ENCODE measurements around the gene BEND4. TPM values are rescaled to one million over a fixed set of nuclear protein-coding genes. Genes with fewer than 3 reads are reported as not detected.
"Not testable (repeated sequence)": the region's sequence is repeated elsewhere in the genome, so short reads cannot be mapped to it uniquely, and the experiment has no call there.

Gene BEND4
- under 1 TPM; 0.26 to 0.73 (median 0.50) TPM for total RNA-seq
- total RNA-seq (2013) = 0.20 TPM
- 0.14 to 3.4 (median 1.9) reads per million in 29 experiments for total RNA-seq

DNA sequence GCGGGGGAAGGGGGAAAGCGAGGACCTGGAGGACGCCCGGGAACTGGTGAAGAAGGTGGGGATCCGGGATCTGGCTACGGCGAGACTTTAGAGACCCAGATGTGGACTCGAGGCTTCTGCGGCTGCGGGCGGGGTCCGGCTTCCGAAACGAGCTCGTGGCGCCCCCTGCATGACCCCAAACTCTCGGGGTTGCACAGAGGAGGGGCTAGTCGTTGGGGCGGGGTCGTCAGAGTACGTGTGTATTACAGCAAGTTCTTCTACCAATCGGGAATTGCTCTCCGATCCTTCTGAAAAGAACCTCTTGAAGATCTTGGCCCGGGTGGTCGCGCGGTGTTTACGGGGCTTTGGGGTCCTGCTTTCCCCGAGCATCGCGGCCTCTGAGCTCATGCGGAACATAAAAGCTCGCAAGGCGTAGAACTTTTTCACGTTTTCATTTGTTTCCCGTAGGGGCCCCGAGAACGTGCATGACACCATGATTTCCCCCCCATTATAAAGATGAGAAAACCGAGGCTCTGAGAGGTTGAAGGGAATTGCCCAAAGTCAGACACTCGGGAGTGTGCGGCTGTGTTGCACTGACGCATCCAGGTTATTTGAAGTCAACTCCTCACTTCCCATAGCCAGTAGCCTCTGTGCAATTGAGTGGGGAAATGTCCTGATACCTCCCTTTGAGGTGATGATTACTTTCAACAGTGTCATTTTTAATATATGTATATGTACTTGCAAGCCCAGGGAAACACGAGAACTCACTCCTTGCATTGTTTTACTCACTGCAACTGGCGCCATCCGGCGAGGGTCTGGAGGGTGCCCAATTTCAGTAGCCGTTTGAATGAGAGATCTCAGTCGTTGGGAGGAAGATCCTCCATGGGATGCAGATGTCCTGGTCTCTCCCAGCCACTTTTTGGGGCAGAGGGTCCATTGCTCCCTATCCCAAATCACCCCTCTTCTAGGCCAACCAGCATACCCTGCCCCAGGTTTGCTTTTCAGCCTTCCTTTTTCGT is at the start of gene BEND4:
BEND4 (minus strand) TSS at position 149 of the 998 bp plus-strand sequence. CDS start 512 bp downstream, outside the sequence.
- peaks cover 15 to 32% (median 18%) of the 10 kb centered on the region in 3 donors for H3K4me1 Mint-ChIP-seq
- peaks cover 2 to 30% of the 10 kb centered on the region in 2 experiments for H3K27me3 ChIP-seq (replicated peaks in 1 of 2; ENCODE audit: control insufficient read depth in 2 of 2, extremely low read depth in 1 of 2, insufficient read depth in 2 of 2, low read length in 1 of 2)
- H3K27ac Mint-ChIP-seq = no peak within 1 kb of the TSS
- H3K9me3 Mint-ChIP-seq = no peaks in the 10 kb centered on the region
- H3K36me3 Mint-ChIP-seq = no peaks in the 10 kb centered on the region
- H3K4me3 ChIP-seq (ENCODE audit: control insufficient read depth in 1 of 2, extremely low read depth in 1 of 2, low read length in 1 of 2) = peak within 1 kb of the TSS; percentile 16 to 78
- peak within 1 kb of the TSS; percentile 71 to 88 (median 71) for H3K4me3 Mint-ChIP-seq
- peak in 6 of 35 experiments; percentile 5 to 14 (median 7) for DNase-seq
- WGBS (ENCODE audit: insufficient coverage) = 6% methylated on average over 36 of the region's 49 CpGs
- no peaks in the 10 kb centered on the region for H3K36me3 ChIP-seq (ENCODE audit: control insufficient read depth in 2 of 2, extremely low read depth in 1 of 2, insufficient read depth in 1 of 2, low read length in 1 of 2)
- H3K9me3 ChIP-seq = no peaks in the 10 kb centered on the region
- POLR2A ChIA-PET = no interaction called here
- H3K27me3 Mint-ChIP-seq = peaks cover 45 to 58% of the 10 kb centered on the region in 2 donors
- ATAC-seq (replicated peaks in 1 of 4) = peak in 2 of 4 experiments; percentile 23 to 24
- H3K4me1 ChIP-seq (ENCODE audit: control insufficient read depth in 1 of 2, extremely low read depth in 1 of 2, insufficient read depth in 2 of 2, low read length in 2 of 2) = peaks cover 0 to 12% of the 10 kb centered on the region in 2 experiments
- CTCF ChIA-PET = no interaction called here
- H3K27ac ChIP-seq (ENCODE audit: low read length) = no peak within 1 kb of the TSS

DNA sequence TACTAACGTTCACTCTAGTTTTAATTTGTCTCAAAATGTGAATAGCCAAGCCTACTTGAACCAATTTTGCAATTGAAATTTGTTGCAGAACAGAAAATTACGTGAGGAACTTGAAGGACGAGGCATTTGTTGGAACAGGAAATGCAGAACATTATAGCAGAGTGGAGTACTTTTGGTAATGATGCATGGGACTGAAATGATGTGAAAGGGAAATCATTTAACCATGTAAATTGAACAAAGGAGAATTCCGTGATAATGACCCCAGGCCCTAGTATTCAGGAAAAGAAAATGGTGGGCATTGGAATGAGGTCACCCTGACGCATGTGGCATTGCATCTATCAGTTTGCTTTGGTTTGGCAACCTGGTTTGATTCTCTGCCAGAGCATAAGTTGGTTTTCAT is 44.9 kb upstream of the BEND4 start:
- Histone ChIP-seq H3K27me3 (replicated peaks in 1 of 2; ENCODE audit: control insufficient read depth in 2 of 2, extremely low read depth in 1 of 2, insufficient read depth in 2 of 2, low read length in 1 of 2) (peaks cover 0 to 2% of the 10 kb centered on the region in 2 experiments), H3K4me1 (ENCODE audit: control insufficient read depth in 1 of 2, extremely low read depth in 1 of 2, insufficient read depth in 2 of 2, low read length in 2 of 2) (no peaks in the 10 kb centered on the region), H3K27ac (ENCODE audit: low read length) (no peak overlapping the region), H3K4me3 (ENCODE audit: control insufficient read depth in 1 of 2, extremely low read depth in 1 of 2, low read length in 1 of 2) (no peak overlapping the region), H3K36me3 (ENCODE audit: control insufficient read depth in 2 of 2, extremely low read depth in 1 of 2, insufficient read depth in 1 of 2, low read length in 1 of 2) (no peaks in the 10 kb centered on the region), H3K9me3 (no peaks in the 10 kb centered on the region)
- ChIA-PET CTCF (no interaction called here), POLR2A (no interaction called here)
- no peaks in the 10 kb centered on the region for H3K36me3 Mint-ChIP-seq
- ATAC-seq (replicated peaks in 1 of 4) = no peak
- H3K9me3 Mint-ChIP-seq = peaks cover 0 to 4% (median 0%) of the 10 kb centered on the region in 3 donors
- no peak for DNase-seq
- no peak overlapping the region for H3K27ac Mint-ChIP-seq
- H3K4me1 Mint-ChIP-seq = no peaks in the 10 kb centered on the region
- no peaks in the 10 kb centered on the region for H3K27me3 Mint-ChIP-seq
- no peak overlapping the region for H3K4me3 Mint-ChIP-seq
- WGBS (ENCODE audit: insufficient coverage) = 84% methylated on average over 4 of the region's 5 CpGs

DNA sequence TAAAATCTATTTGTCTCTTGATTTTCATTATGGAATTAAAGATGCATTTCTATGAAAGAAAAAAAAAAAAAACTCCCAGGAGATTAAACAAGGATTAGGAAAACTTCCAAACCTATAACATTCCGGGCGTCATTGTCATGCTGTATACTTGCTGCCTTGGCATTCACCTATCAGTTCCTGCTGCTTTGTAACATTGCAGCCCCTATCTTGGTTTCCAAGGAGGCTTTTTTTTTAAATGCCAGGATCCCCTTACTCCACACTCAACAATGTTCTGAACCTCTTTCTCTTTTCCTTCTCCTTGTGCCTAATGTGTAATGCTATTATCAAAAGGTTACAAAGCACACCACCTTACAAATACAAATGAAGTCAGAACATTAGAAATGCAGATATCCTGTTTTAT is 20.5 kb upstream of the BEND4 start:
- peaks cover 0 to 5% of the 10 kb centered on the region in 2 experiments for H3K27me3 ChIP-seq (replicated peaks in 1 of 2; ENCODE audit: control insufficient read depth in 2 of 2, extremely low read depth in 1 of 2, insufficient read depth in 2 of 2, low read length in 1 of 2)
- ChIA-PET CTCF (no interaction called here), POLR2A (no interaction called here)
- H3K27ac ChIP-seq (ENCODE audit: low read length) = no peak overlapping the region
- ATAC-seq (replicated peaks in 1 of 4) = no peak
- H3K4me3 ChIP-seq (ENCODE audit: control insufficient read depth in 1 of 2, extremely low read depth in 1 of 2, low read length in 1 of 2) = no peak overlapping the region
- 60% methylated on average over 2 of the region's 2 CpGs for WGBS (ENCODE audit: insufficient coverage)
- H3K9me3 ChIP-seq = no peaks in the 10 kb centered on the region
- Mint-ChIP-seq H3K36me3 (no peaks in the 10 kb centered on the region), H3K4me3 (no peak overlapping the region), H3K9me3 (peaks cover 0 to 4% (median 2%) of the 10 kb centered on the region in 3 donors), H3K27me3 (peaks cover 3 to 4% of the 10 kb centered on the region in 2 donors), H3K27ac (no peak overlapping the region), H3K4me1 (no peaks in the 10 kb centered on the region)
- H3K36me3 ChIP-seq (ENCODE audit: control insufficient read depth in 2 of 2, extremely low read depth in 1 of 2, insufficient read depth in 1 of 2, low read length in 1 of 2) = no peaks in the 10 kb centered on the region
- no peak for DNase-seq
- H3K4me1 ChIP-seq (ENCODE audit: control insufficient read depth in 1 of 2, extremely low read depth in 1 of 2, insufficient read depth in 2 of 2, low read length in 2 of 2) = no peaks in the 10 kb centered on the region

- Histone ChIP-seq H3K4me1 (ENCODE audit: control insufficient read depth in 1 of 2, extremely low read depth in 1 of 2, insufficient read depth in 2 of 2, low read length in 2 of 2) (no peaks in the 10 kb centered on the region), H3K27ac (ENCODE audit: low read length) (no peak overlapping the region), H3K9me3 (no peaks in the 10 kb centered on the region), H3K27me3 (replicated peaks in 1 of 2; ENCODE audit: control insufficient read depth in 2 of 2, extremely low read depth in 1 of 2, insufficient read depth in 2 of 2, low read length in 1 of 2) (peaks cover 0 to 5% of the 10 kb centered on the region in 2 experiments), H3K4me3 (ENCODE audit: control insufficient read depth in 1 of 2, extremely low read depth in 1 of 2, low read length in 1 of 2) (no peak overlapping the region), H3K36me3 (ENCODE audit: control insufficient read depth in 2 of 2, extremely low read depth in 1 of 2, insufficient read depth in 1 of 2, low read length in 1 of 2) (no peaks in the 10 kb centered on the region)
- H3K9me3 Mint-ChIP-seq = no peaks in the 10 kb centered on the region
- 94% methylated on average over 4 of the region's 5 CpGs for WGBS (ENCODE audit: insufficient coverage)
- ATAC-seq (replicated peaks in 1 of 4) (no peak), DNase-seq (no peak)
- ChIA-PET CTCF (no interaction called here), POLR2A (no interaction called here)
- no peak overlapping the region for H3K27ac Mint-ChIP-seq
- H3K4me3 Mint-ChIP-seq = no peak overlapping the region
- no peaks in the 10 kb centered on the region for H3K36me3 Mint-ChIP-seq
- H3K27me3 Mint-ChIP-seq = peaks cover 4 to 5% of the 10 kb centered on the region in 2 donors
- no peaks in the 10 kb centered on the region for H3K4me1 Mint-ChIP-seq
These were observed 19.8 kb upstream of the BEND4 start for GRCh38 chr4:42172128-42172790.

DNA sequence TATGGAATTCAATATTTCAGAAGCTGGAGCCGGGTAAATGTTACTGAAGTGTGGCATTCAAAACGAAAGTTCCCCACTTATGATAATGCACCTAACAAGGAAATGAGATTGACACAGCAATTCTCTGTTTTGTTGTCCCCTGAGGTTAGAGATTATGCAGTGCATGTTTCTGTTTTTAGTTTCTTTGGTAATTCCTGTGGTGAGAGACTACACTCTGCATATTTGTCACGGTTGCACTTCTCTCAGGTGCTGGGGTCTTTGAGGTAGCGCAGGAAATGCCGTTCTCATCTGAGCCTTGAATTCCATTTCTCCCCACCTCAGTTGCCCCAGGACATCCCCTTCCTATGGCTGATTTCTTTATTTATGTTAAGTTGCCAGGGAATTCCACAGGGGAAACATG is 15.3 kb upstream of the BEND4 start:
- no peak overlapping the region for H3K27ac ChIP-seq (ENCODE audit: low read length)
- ChIA-PET POLR2A (no interaction called here), CTCF (no interaction called here)
- H3K27me3 ChIP-seq (replicated peaks in 1 of 2; ENCODE audit: control insufficient read depth in 2 of 2, extremely low read depth in 1 of 2, insufficient read depth in 2 of 2, low read length in 1 of 2) = peaks cover 0 to 8% of the 10 kb centered on the region in 2 experiments
- no peaks in the 10 kb centered on the region for H3K36me3 Mint-ChIP-seq
- H3K27ac Mint-ChIP-seq = no peak overlapping the region
- H3K4me1 ChIP-seq (ENCODE audit: control insufficient read depth in 1 of 2, extremely low read depth in 1 of 2, insufficient read depth in 2 of 2, low read length in 2 of 2) = no peaks in the 10 kb centered on the region
- H3K36me3 ChIP-seq (ENCODE audit: control insufficient read depth in 2 of 2, extremely low read depth in 1 of 2, insufficient read depth in 1 of 2, low read length in 1 of 2) = no peaks in the 10 kb centered on the region
- H3K4me3 Mint-ChIP-seq = no peak overlapping the region
- peaks cover 4 to 5% (median 4%) of the 10 kb centered on the region in 3 donors for H3K9me3 Mint-ChIP-seq
- H3K9me3 ChIP-seq = no peaks in the 10 kb centered on the region
- no CpG with 5 or more reads among the region's 5 CpGs for WGBS (ENCODE audit: insufficient coverage)
- no peaks in the 10 kb centered on the region for H3K4me1 Mint-ChIP-seq
- ATAC-seq (replicated peaks in 1 of 4) (no peak), DNase-seq (no peak)
- H3K27me3 Mint-ChIP-seq = peaks cover 10 to 12% of the 10 kb centered on the region in 2 donors
- H3K4me3 ChIP-seq (ENCODE audit: control insufficient read depth in 1 of 2, extremely low read depth in 1 of 2, low read length in 1 of 2) = no peak overlapping the region

GRCh38 chr4:42166186-42166585 is 13.7 kb upstream of the BEND4 start:
- H3K4me1 Mint-ChIP-seq; H3K9me3 ChIP-seq; DNase-seq; H3K9me3 Mint-ChIP-seq; POLR2A ChIA-PET; H3K36me3 ChIP-seq (ENCODE audit: control insufficient read depth in 2 of 2, extremely low read depth in 1 of 2, insufficient read depth in 1 of 2, low read length in 1 of 2); H3K27me3 Mint-ChIP-seq; H3K27ac Mint-ChIP-seq; ATAC-seq (replicated peaks in 1 of 4); H3K4me3 ChIP-seq (ENCODE audit: control insufficient read depth in 1 of 2, extremely low read depth in 1 of 2, low read length in 1 of 2); H3K4me3 Mint-ChIP-seq; H3K27me3 ChIP-seq (replicated peaks in 1 of 2; ENCODE audit: control insufficient read depth in 2 of 2, extremely low read depth in 1 of 2, insufficient read depth in 2 of 2, low read length in 1 of 2); H3K27ac ChIP-seq (ENCODE audit: low read length); H3K36me3 Mint-ChIP-seq; H3K4me1 ChIP-seq (ENCODE audit: control insufficient read depth in 1 of 2, extremely low read depth in 1 of 2, insufficient read depth in 2 of 2, low read length in 2 of 2); CTCF ChIA-PET: not testable (repeated sequence)
- 87% methylated on average over 4 of the region's 6 CpGs for WGBS (ENCODE audit: insufficient coverage)
